Measurements from ENCODE around the gene TIMP3. TPM values are rescaled to one million over a fixed set of nuclear protein-coding genes. Genes with fewer than 3 reads are reported as not detected.

TIMP3 gene
- total RNA-seq, 1 donor from 2014 or later: 37.3 TPM

DNA sequence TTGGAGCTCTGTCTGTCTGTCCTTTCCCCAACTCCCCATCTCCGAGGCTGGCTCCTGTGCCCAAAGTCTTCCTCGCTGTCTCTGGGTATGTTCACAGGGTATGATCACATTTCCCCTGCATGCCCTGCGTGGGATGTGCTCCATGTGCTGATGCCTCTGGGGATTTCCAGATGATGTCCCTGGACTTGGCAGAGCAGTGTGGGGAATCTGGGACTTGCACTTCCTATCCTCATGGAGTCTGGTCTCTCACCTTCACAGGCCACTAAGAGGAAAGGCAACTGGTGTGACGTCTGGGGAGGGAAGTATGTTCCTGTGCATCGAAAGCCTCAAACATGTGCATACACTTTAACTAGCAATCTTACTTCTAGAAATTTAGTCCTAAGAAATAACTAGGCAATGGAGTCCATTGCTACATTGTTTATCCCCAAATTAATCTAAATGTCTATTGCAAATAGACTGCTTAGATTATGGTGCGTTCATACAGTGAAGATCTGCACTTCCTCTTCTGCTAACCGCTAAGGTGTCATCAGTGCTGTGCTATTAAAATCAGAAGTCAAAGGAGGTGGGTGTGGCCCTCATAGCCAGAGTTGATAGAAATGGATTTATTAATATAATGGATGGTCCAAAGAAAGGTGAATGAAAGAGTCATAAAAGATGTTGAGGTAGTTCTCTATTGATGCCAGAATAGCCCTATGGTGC is 20.8 kb downstream of the TIMP3 start:
- H3K36me3 Mint-ChIP-seq (ENCODE audit: unreplicated experiment): no peaks in the 10 kb centered on the region
- no peaks in the 10 kb centered on the region for H3K27me3 Mint-ChIP-seq (ENCODE audit: unreplicated experiment)
- no peaks in the 10 kb centered on the region for H3K9me3 Mint-ChIP-seq (ENCODE audit: unreplicated experiment)
- H3K4me1 Mint-ChIP-seq (ENCODE audit: unreplicated experiment): peaks cover 3% of the 10 kb centered on the region
- no peak for DNase-seq (ENCODE audit: extremely low spot score, unreplicated experiment)
- no peak overlapping the region for H3K27ac Mint-ChIP-seq (ENCODE audit: unreplicated experiment)
- TF ChIP-seq, protein P1, sequence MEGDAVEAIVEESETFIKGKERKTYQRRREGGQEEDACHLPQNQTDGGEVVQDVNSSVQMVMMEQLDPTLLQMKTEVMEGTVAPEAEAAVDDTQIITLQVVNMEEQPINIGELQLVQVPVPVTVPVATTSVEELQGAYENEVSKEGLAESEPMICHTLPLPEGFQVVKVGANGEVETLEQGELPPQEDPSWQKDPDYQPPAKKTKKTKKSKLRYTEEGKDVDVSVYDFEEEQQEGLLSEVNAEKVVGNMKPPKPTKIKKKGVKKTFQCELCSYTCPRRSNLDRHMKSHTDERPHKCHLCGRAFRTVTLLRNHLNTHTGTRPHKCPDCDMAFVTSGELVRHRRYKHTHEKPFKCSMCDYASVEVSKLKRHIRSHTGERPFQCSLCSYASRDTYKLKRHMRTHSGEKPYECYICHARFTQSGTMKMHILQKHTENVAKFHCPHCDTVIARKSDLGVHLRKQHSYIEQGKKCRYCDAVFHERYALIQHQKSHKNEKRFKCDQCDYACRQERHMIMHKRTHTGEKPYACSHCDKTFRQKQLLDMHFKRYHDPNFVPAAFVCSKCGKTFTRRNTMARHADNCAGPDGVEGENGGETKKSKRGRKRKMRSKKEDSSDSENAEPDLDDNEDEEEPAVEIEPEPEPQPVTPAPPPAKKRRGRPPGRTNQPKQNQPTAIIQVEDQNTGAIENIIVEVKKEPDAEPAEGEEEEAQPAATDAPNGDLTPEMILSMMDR (IDR thresholded peaks at IDR 0.05): no peak
- H3K4me3 Mint-ChIP-seq (ENCODE audit: unreplicated experiment): no peak overlapping the region

DNA sequence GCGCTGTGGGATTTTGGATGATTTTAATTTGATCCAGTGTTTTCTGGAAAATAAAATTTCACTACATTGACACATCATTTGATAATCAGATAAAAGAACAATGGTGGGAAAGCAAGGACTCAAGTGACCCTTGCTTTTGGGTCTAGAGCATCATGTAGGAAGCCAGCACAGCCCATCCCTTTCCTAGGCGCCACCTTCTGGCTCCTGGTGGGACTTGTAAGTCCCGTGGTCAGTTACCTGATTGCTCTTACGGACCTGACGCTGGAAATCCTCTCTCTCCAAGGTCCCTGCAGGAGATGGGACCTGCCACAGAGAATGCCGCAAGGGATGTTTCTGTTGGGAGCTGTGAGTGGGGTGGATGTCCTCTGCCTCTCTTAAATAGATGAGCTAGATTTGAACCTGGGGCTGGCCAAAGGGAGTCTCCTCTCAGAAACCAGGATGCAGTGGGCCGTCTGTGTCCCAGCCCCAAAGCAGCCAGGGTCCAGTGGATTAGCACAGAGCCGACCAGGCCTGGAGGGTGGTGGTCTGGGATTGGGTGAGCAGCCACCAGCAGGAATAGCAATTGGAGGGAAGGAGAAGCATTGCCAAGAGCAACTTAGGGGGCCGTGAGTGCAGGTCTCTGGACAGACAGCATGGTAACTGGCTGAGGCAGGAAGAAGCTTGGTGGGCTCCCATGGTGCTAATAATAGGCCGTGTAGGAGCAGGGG is 21.7 kb downstream of the TIMP3 start:
- Mint-ChIP-seq H3K36me3 (ENCODE audit: unreplicated experiment) (no peaks in the 10 kb centered on the region), H3K4me1 (ENCODE audit: unreplicated experiment) (peaks cover 3% of the 10 kb centered on the region), H3K27me3 (ENCODE audit: unreplicated experiment) (no peaks in the 10 kb centered on the region), H3K4me3 (ENCODE audit: unreplicated experiment) (no peak overlapping the region), H3K27ac (ENCODE audit: unreplicated experiment) (no peak overlapping the region), H3K9me3 (ENCODE audit: unreplicated experiment) (no peaks in the 10 kb centered on the region)
- DNase-seq (ENCODE audit: extremely low spot score, unreplicated experiment): no peak
- TF ChIP-seq, protein P1 (IDR thresholded peaks at IDR 0.05): peak; percentile 49

DNA sequence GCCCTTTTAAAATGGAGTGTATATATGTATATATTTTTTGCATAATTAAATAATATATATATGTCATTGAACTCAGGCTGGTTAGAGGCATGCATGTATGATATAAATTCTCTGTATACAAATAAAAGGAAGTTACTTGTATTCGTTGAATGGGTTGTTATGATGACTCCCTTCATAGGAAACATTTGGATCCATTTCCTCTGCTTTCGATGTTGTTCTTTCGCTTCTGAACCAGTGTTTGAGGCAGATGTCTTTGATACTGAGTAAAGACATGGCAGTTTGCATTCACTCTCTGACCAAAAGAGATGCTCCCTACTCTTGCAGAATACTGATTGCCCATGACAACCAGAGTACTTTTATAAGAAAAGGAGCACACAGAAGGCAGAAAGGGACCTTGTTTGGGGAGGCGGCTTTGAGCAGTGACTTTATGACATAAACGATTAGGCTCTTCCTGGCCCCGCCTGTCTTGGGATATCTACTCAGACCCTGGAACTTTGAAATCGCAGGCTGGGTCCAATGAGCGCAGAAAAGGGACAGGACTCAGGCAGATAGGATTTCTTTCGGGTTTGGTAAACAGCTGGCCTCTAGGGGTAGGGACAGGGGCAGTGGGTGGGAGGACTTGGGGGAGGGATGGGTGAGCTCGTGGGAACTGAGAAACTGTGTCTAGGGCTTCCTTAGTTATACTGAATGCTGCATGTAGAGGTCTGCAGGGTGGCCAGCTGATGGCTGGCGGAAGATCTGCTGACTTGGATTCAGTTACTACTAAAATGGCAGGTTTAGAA is 23.2 kb downstream of the TIMP3 start:
- no peaks in the 10 kb centered on the region for H3K9me3 Mint-ChIP-seq (ENCODE audit: unreplicated experiment)
- H3K27ac Mint-ChIP-seq (ENCODE audit: unreplicated experiment): no peak overlapping the region
- no peak overlapping the region for H3K4me3 Mint-ChIP-seq (ENCODE audit: unreplicated experiment)
- no peaks in the 10 kb centered on the region for H3K36me3 Mint-ChIP-seq (ENCODE audit: unreplicated experiment)
- no peaks in the 10 kb centered on the region for H3K4me1 Mint-ChIP-seq (ENCODE audit: unreplicated experiment)
- DNase-seq (ENCODE audit: extremely low spot score, unreplicated experiment): no peak
- H3K27me3 Mint-ChIP-seq (ENCODE audit: unreplicated experiment): no peaks in the 10 kb centered on the region
- TF ChIP-seq, protein P1 (IDR thresholded peaks at IDR 0.05): no peak

DNA sequence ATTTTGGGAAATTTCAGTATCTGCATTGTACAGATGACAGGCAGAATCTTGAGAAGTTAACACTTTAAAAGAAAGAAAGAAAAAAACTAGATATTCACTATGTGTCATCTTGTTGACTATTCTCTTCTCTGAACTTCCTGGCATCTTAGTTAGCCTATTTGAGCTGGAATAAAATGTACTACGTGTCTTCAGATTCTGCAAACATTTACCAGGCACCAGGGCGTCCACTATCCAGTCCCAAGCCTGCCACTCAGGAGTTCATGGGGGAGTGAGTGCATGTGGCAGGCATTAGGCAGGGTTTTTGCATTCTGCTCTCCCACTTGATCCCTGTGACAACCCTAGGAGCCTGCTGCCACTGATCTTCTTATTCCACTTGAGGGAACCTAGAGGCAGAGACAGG is 25.0 kb downstream of the TIMP3 start:
- Mint-ChIP-seq H3K9me3 (ENCODE audit: unreplicated experiment) (no peaks in the 10 kb centered on the region), H3K27me3 (ENCODE audit: unreplicated experiment) (no peaks in the 10 kb centered on the region), H3K4me3 (ENCODE audit: unreplicated experiment) (no peak overlapping the region), H3K27ac (ENCODE audit: unreplicated experiment) (no peak overlapping the region), H3K4me1 (ENCODE audit: unreplicated experiment) (peaks cover 6% of the 10 kb centered on the region), H3K36me3 (ENCODE audit: unreplicated experiment) (no peaks in the 10 kb centered on the region)
- TF ChIP-seq, protein P1 (IDR thresholded peaks at IDR 0.05): no peak
- DNase-seq (ENCODE audit: extremely low spot score, unreplicated experiment): no peak
